Stimulated activated CD4-positive, alpha-beta T cell treated with anti-CD3 and anti-CD28 coated beads, Interleukin-1b, Interleukin-23, amount 100 ng/mL, for 4 hours (primary cell): ENCODE data around the gene C20orf173.
"Not testable (repeated sequence)": the region's sequence is repeated elsewhere in the genome, so short reads cannot be mapped to it uniquely, and the experiment has no call there.

ENCODE experiments used
- DNase-seq, 2 donors: peaks; one replicate each; pipeline ENCODE4 v3.0.0-alpha.2; 2020; ENCODE audit warnings: low read depth in 2 of 2

Gene C20orf173

GRCh38 chr20:35546127-35546526 is 16.7 kb upstream of the C20orf173 start:
- DNase-seq, result no peak

- not testable (repeated sequence) for DNase-seq
Observed at GRCh38 chr20:35544941-35545340, 15.5 kb upstream of the C20orf173 start.

- DNase-seq, result no peak
Observed at GRCh38 chr20:35544436-35544835, 15.0 kb upstream of the C20orf173 start.

- DNase-seq, result no peak
Observed at GRCh38 chr20:35542990-35543389, 13.5 kb upstream of the C20orf173 start.

GRCh38 chr20:35541783-35542662 is 12.6 kb upstream of the C20orf173 start, which contains the start of gene ERGIC3:
ERGIC3 (plus strand) TSS chr20:35542078; CDS start chr20:35542098, 20 bp downstream.
- DNase-seq, result peak; percentile 97

GRCh38 chr20:35541118-35541782 is 11.8 kb upstream of the C20orf173 start:
- no peak for DNase-seq

- no peak for DNase-seq
Observed at GRCh38 chr20:35539756-35540212, 10.3 kb upstream of the C20orf173 start.

GRCh38 chr20:35527122-35527769 is 2.2 kb downstream of the C20orf173 start:
- no peak for DNase-seq

GRCh38 chr20:35525639-35526038 is 3.8 kb downstream of the C20orf173 start:
- no peak for DNase-seq

GRCh38 chr20:35523298-35523888 is 6.1 kb downstream of the C20orf173 start:
- peak in 1 of 2 donors; percentile 7 for DNase-seq

GRCh38 chr20:35518955-35519354 is 10.5 kb downstream of the C20orf173 start:
- no peak for DNase-seq

- DNase-seq, result not testable (repeated sequence)
Observed at GRCh38 chr20:35517767-35518166, 11.7 kb downstream of the C20orf173 start.

- DNase-seq, result no peak
Observed at GRCh38 chr20:35517125-35517524, 12.3 kb downstream of the C20orf173 start.

- DNase-seq, result no peak
Observed at GRCh38 chr20:35515949-35516645, 13.4 kb downstream of the C20orf173 start.

- no peak for DNase-seq
Observed at GRCh38 chr20:35515341-35515740, 14.1 kb downstream of the C20orf173 start.

- DNase-seq, result no peak
Observed at GRCh38 chr20:35514371-35514932, 15.0 kb downstream of the C20orf173 start.

GRCh38 chr20:35511814-35512420 is 17.5 kb downstream of the C20orf173 start:
- DNase-seq, result no peak

- DNase-seq, result no peak
Observed at GRCh38 chr20:35510951-35511735, 18.3 kb downstream of the C20orf173 start.

GRCh38 chr20:35508493-35509218 is 20.8 kb downstream of the C20orf173 start:
- no peak for DNase-seq
